HL-60 (cell line): Measurements from ENCODE around the gene FBXO48.

ENCODE experiments used
- CTCF ChIP-seq: IDR thresholded peaks from one replicate; pipeline ENCODE4 v1.5.1; 2011; ENCODE audit warnings: low read length, control low read depth, inconsistent platforms; ENCODE audit not compliant: insufficient read depth
- GABPA ChIP-seq: IDR thresholded peaks from 2 replicates; pipeline ENCODE4 v1.6.1; 2012; ENCODE audit warnings: low read depth
- POLR2AphosphoS5 ChIP-seq: IDR thresholded peaks from 2 replicates; pipeline ENCODE4 v1.6.1; 2012; ENCODE audit warnings: low read depth
- SPI1 ChIP-seq: IDR thresholded peaks from 2 replicates; pipeline ENCODE4 v1.6.1; 2012; ENCODE audit warnings: low read depth, mild to moderate bottlenecking, borderline replicate concordance

- no peak for TF ChIP-seq CTCF
- TF ChIP-seq POLR2AphosphoS5 = no peak
- TF ChIP-seq GABPA = no peak
- TF ChIP-seq SPI1 = no peak
Measured at GRCh38 chr2:68434981-68435380, 32.1 kb downstream of the FBXO48 start.
